ENCODE measurements around the gene CFAP46.

- no peak for TF ChIP-seq CTCF (IDR thresholded peaks at IDR 0.05; ENCODE audit: low read depth, low read length, missing input control)
- TF ChIP-seq TAF1 (conservative IDR thresholded peaks at IDR 0.05), result no peak
- TF ChIP-seq SP1 (IDR thresholded peaks at IDR 0.05), result no peak
- no peak for TF ChIP-seq GABPA (IDR thresholded peaks at IDR 0.05 in 1 of 2, conservative IDR thresholded peaks at IDR 0.05 in 1 of 2)
- TF ChIP-seq ZBTB33 (IDR thresholded peaks at IDR 0.05), result no peak
- TF ChIP-seq FOXA1 (IDR thresholded peaks at IDR 0.05), result no peak
- TF ChIP-seq EGR1 (IDR thresholded peaks at IDR 0.05; ENCODE audit: low read depth in 2 of 2), result no peak
- TF ChIP-seq MAX (IDR thresholded peaks at IDR 0.05), result no peak
- TF ChIP-seq YY1 (IDR thresholded peaks at IDR 0.05), result no peak
- no peak for TF ChIP-seq RAD21 (IDR thresholded peaks at IDR 0.05)
- no peak for TF ChIP-seq REST (IDR thresholded peaks at IDR 0.05)
- no peak for TF ChIP-seq ATF3 (IDR thresholded peaks at IDR 0.05)
- TF ChIP-seq JUND (IDR thresholded peaks at IDR 0.05), result no peak
- TF ChIP-seq NR2F2 (IDR thresholded peaks at IDR 0.05), result no peak
Observed at GRCh38 chr10:132951926-132952325, 9.6 kb upstream of the CFAP46 start.

Data from liver (tissue), 3 donors.